ENCODE measurements around the gene AACS. TPM values are rescaled to one million over a fixed set of nuclear protein-coding genes. Genes with fewer than 3 reads are reported as not detected.

Gene AACS
- total and polyA plus RNA-seq, 2 of the 8 experiments (the other 6 are each of a cell fraction or from before 2014, with no cell fraction given): 51.9 to 52.4 TPM

- Histone ChIP-seq H3K23me2 (ENCODE audit: low read depth, low read length) (no peaks in the 10 kb centered on the region), H2AK5ac (ENCODE audit: low read depth, low read length) (no peak overlapping the region), H3K79me1 (ENCODE audit: low read depth, low read length) (peaks cover 6% of the 10 kb centered on the region; the same call in 1 of the 2 replicates), H3K23ac (ENCODE audit: insufficient read length) (no peak overlapping the region), H2BK15ac (ENCODE audit: low read length) (no peak overlapping the region), H3K14ac (ENCODE audit: insufficient read length) (no peak overlapping the region), H3K4me3 (ENCODE audit: extremely low read depth in 1 of 4, insufficient read depth in 2 of 4, low read depth in 3 of 4, low read length in 4 of 4) (no peak overlapping the region), H3K18ac (ENCODE audit: extremely low read depth, low read length) (no peak overlapping the region), H2AFZ (ENCODE audit: low read length) (no peak overlapping the region), H4K8ac (ENCODE audit: extremely low read depth, insufficient read depth, low read length) (peak overlapping the region; percentile 28; the same call in 1 of the 2 replicates), H3K27ac (ENCODE audit: low read depth, low read length) (no peak overlapping the region), H2BK20ac (ENCODE audit: low read length) (no peak overlapping the region), H3K36me3 (ENCODE audit: control insufficient read depth in 2 of 4, insufficient read depth in 4 of 4, low read length in 3 of 4) (peaks cover 13 to 44% (median 26%) of the 10 kb centered on the region in 4 experiments; a peak in 7 of 8 replicates), H3K9me3 (ENCODE audit: insufficient read depth in 2 of 2, low read depth in 1 of 2, low read length in 1 of 2) (no peaks in the 10 kb centered on the region), H2BK12ac (ENCODE audit: low read depth, low read length) (no peak overlapping the region), H3K9ac (replicated peaks in 1 of 4; ENCODE audit: extremely low read depth in 1 of 4, low read depth in 3 of 4, low read length in 3 of 4) (no peak overlapping the region), H2BK5ac (ENCODE audit: low read depth, low read length) (no peak overlapping the region), H3K4me1 (replicated peaks in 1 of 4; ENCODE audit: control insufficient read depth in 3 of 4, insufficient read depth in 4 of 4, low read length in 3 of 4) (peaks cover 0 to 4% (median 1%) of the 10 kb centered on the region in 4 experiments; a peak in 3 of 7 replicates), H4K91ac (replicated peaks; ENCODE audit: insufficient read length, low read length) (no peak overlapping the region), H3K56ac (replicated peaks; ENCODE audit: insufficient read length, low read depth, low read length) (no peak overlapping the region), H3K27me3 (replicated peaks in 1 of 4; ENCODE audit: control insufficient read depth in 3 of 4, extremely low read depth in 1 of 4, insufficient read depth in 3 of 4, low read length in 3 of 4) (no peaks in the 10 kb centered on the region), H3K4me2 (ENCODE audit: insufficient read depth in 1 of 2, low read depth in 2 of 2, low read length in 2 of 2) (no peak overlapping the region), H4K5ac (ENCODE audit: insufficient read length, low read depth, low read length) (no peak overlapping the region), H3K79me2 (ENCODE audit: control insufficient read depth in 1 of 2, insufficient read depth in 2 of 2, low read length in 2 of 2) (0 out of 4 replicates have a peak, but pooled peaks cover 0 to 2% of the 10 kb centered on the region in 2 experiments), H4K20me1 (replicated peaks in 1 of 2; ENCODE audit: control insufficient read depth in 1 of 2, insufficient read depth in 2 of 2, low read length in 2 of 2) (peaks cover 0 to 10% of the 10 kb centered on the region in 2 experiments), H2BK120ac (replicated peaks; ENCODE audit: low read depth, low read length) (no peak overlapping the region), H3K4ac (replicated peaks; ENCODE audit: insufficient read length, low read depth, low read length) (no peak overlapping the region)
- no peak for DNase-seq (ENCODE audit: low read depth in 1 of 2, low spot score in 2 of 2)
- ChIA-PET POLR2A (ENCODE audit: partially characterized antibody) (interaction anchor here (1.0 to 1.5 kb wide), 2 partner anchors 11 to 131 kb away, joined by 3 to 4 read pairs; no protein-coding TSS in a partner anchor), CTCF (ENCODE audit: partially characterized antibody) (interaction anchor here (1.1 kb wide), 1 partner anchor 12 kb away, joined by 5 read pairs; no protein-coding TSS in a partner anchor)
- 88% methylated on average over 8 of the region's 10 CpGs; no CpG with 5 or more reads in 1 of the 2 experiments for WGBS, 2 experiments (ENCODE audit: extremely low coverage in 1 of 2, insufficient coverage in 1 of 2, insufficient read length in 1 of 2, insufficient replicate concordance in 2 of 2, low coverage in 1 of 2, low lambda C conversion rate in 2 of 2, missing lambda C conversion rate in 1 of 2)
- FAIRE-seq: no peak
- no peak for TF ChIP-seq CHD2 (IDR thresholded peaks at IDR 0.05; ENCODE audit: low read length)
- TF ChIP-seq ASH2L (IDR thresholded peaks at IDR 0.05; ENCODE audit: low read length): no peak
- no peak for TF ChIP-seq CREB1 (IDR thresholded peaks at IDR 0.05)
- TF ChIP-seq TBP (IDR thresholded peaks at IDR 0.05; ENCODE audit: low read depth, low read length): no peak
- TF ChIP-seq CTCF (IDR thresholded peaks at IDR 0.05; ENCODE audit: control extremely low read depth in 1 of 3, insufficient read depth in 1 of 3, low read depth in 1 of 3, low read length in 3 of 3): no peak
- TF ChIP-seq YY1 (IDR thresholded peaks at IDR 0.05; ENCODE audit: low read depth, low read length): no peak
- TF ChIP-seq TCF12 (IDR thresholded peaks at IDR 0.05; ENCODE audit: low read depth, low read length): no peak
- TF ChIP-seq, protein P1, sequence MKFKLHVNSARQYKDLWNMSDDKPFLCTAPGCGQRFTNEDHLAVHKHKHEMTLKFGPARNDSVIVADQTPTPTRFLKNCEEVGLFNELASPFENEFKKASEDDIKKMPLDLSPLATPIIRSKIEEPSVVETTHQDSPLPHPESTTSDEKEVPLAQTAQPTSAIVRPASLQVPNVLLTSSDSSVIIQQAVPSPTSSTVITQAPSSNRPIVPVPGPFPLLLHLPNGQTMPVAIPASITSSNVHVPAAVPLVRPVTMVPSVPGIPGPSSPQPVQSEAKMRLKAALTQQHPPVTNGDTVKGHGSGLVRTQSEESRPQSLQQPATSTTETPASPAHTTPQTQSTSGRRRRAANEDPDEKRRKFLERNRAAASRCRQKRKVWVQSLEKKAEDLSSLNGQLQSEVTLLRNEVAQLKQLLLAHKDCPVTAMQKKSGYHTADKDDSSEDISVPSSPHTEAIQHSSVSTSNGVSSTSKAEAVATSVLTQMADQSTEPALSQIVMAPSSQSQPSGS (IDR thresholded peaks at IDR 0.05; ENCODE audit: low read length): no peak
- TF ChIP-seq KDM5A (IDR thresholded peaks at IDR 0.05; ENCODE audit: low read length): no peak
- no peak for TF ChIP-seq NRF1 (IDR thresholded peaks at IDR 0.05; ENCODE audit: low read depth, low read length)
- TF ChIP-seq JUN (IDR thresholded peaks at IDR 0.05; ENCODE audit: low read depth, low read length): no peak
These were observed 39.7 kb downstream of the AACS start for GRCh38 chr12:125104982-125105381.

All from H1 (cell line).